ENCODE measurements around the gene STAU1.
"Not testable (repeated sequence)": the region's sequence is repeated elsewhere in the genome, so short reads cannot be mapped to it uniquely, and the experiment has no call there.

STAU1 gene

GRCh38 chr20:49225896-49226295 is 37.8 kb upstream of the STAU1 start:
- no peak overlapping the region for H3K4me3 ChIP-seq (ENCODE audit: low read depth in 1 of 2, low read length in 1 of 2)
- H3K4me1 ChIP-seq (ENCODE audit: control insufficient read depth in 1 of 2, insufficient read depth in 1 of 2, low read depth in 1 of 2, low read length in 1 of 2): peaks cover 6 to 8% of the 10 kb centered on the region in 2 experiments
- no peak overlapping the region for H3K27ac ChIP-seq
- peaks cover 79% of the 10 kb centered on the region for H3K36me3 ChIP-seq
- no peak for TF ChIP-seq CTCF (IDR thresholded peaks at IDR 0.05)
- H3K27me3 ChIP-seq: no peaks in the 10 kb centered on the region
- no peaks in the 10 kb centered on the region for H3K9me3 ChIP-seq

DNA sequence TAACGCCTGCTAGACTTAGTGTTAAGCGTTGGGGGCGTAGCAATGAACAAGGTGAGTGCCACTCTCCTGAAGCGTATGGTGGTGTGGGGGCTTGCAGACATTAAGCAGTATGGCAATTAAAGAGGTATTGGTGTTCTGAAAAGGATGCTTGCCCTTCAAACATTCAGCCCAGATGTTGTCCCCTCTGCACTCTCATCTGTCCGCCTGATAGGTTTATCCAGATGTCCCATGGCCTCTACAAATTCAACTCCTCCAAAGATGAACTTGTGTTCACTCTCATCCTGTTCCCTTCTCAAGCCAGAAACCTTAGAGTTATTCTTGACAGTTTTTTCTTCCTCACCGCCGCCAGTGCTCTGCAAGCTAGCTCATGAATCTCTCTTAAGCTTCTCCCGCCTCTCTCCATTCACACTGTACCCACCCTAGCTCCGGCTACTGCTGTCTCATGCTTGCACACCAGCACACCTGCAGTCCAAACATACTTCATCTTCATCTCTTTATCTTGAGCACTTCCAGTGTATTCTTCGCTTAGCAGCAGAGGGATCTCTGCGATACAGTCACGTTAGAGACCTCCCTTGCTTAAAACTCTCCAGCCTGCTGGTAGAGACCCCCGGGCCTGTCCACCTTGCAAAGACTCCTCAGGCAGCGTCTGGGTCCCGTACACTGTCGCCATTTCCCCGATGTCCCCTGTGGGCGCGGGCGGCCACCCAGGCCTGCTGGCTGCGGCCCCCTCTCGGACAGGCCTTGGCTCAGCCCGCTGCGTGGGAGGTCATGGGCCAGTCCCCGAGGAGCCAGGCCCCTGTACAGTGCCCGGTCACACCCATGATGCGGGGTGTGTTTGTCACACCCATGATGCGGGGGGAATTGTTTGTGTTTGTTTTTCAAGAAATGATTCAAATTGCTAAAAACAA is 32.0 kb upstream of the STAU1 start:
- Histone ChIP-seq H3K36me3 (peaks cover 34% of the 10 kb centered on the region), H3K4me1 (ENCODE audit: control insufficient read depth in 1 of 2, insufficient read depth in 1 of 2, low read depth in 1 of 2, low read length in 1 of 2) (peaks cover 21 to 22% of the 10 kb centered on the region in 2 experiments), H3K27me3 (no peaks in the 10 kb centered on the region), H3K4me3 (ENCODE audit: low read depth in 1 of 2, low read length in 1 of 2) (peak overlapping the region; percentile 69 to 76), H3K9me3 (no peaks in the 10 kb centered on the region), H3K27ac (peak overlapping the region; percentile 90)
- no peak for TF ChIP-seq CTCF (IDR thresholded peaks at IDR 0.05)

DNA sequence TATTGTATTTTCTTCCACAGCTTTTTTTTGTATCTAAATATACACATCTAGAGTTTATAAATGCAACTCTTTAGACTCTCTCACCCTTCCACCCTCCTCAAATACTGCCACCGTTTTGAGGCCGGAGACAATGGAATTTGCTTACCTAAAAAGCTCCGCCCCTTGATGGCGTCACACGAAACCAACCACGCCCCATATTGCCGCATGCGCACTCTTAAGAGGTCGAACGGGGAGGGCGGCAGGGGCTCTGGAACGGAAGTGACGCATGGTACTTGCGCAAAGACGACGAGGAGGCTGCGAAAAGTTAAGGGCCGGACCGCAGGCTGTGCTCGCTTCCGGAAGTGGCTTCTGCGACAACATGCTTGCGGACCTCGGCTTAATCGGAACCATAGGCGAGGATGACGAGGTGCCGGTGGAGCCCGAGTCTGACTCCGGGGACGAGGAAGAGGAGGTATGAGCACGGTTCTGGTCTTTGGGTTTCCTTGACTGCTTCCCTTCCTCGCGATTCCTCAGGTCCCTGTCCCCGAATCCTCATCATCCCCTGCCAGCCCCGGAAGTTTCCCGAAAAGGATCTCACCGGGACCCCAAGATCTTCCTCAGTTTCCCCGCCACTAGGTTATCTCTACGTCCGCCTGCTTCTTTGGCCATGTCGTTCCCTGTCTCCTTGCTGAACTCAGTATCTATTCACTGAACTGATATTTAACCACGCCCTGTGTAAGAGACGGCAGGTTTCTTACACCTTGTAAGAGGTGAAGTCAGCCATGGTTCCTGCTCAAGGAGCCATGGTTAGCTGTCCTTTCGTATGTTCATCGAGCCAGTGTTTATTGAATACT is 31.2 kb upstream of the STAU1 start, which contains the start of gene DDX27:
Gene DDX27, plus strand, starts transcription at position 326 of the 833 bp plus-strand sequence. Its CDS starts 33 bp downstream, at position 359.
- Histone ChIP-seq H3K9me3 (no peaks in the 10 kb centered on the region), H3K27me3 (no peaks in the 10 kb centered on the region), H3K36me3 (peaks cover 25% of the 10 kb centered on the region), H3K4me3 (ENCODE audit: low read depth in 1 of 2, low read length in 1 of 2) (peak within 1 kb of the TSS; percentile 69 to 76), H3K27ac (peak within 1 kb of the TSS; percentile 90), H3K4me1 (ENCODE audit: control insufficient read depth in 1 of 2, insufficient read depth in 1 of 2, low read depth in 1 of 2, low read length in 1 of 2) (peaks cover 21 to 22% of the 10 kb centered on the region in 2 experiments)
- TF ChIP-seq CTCF (IDR thresholded peaks at IDR 0.05): peak; percentile 58

- H3K4me1 ChIP-seq (ENCODE audit: control insufficient read depth in 1 of 2, insufficient read depth in 1 of 2, low read depth in 1 of 2, low read length in 1 of 2): peaks cover 21 to 22% of the 10 kb centered on the region in 2 experiments
- H3K27me3 ChIP-seq, H3K9me3 ChIP-seq: not testable (repeated sequence)
- peak overlapping the region in 1 of 2 experiments; percentile 76 for H3K4me3 ChIP-seq (ENCODE audit: low read depth in 1 of 2, low read length in 1 of 2)
- peak overlapping the region; percentile 90 for H3K27ac ChIP-seq
- peaks cover 19% of the 10 kb centered on the region for H3K36me3 ChIP-seq
These were observed 30.6 kb upstream of the STAU1 start for GRCh38 chr20:49218739-49219090.

DNA sequence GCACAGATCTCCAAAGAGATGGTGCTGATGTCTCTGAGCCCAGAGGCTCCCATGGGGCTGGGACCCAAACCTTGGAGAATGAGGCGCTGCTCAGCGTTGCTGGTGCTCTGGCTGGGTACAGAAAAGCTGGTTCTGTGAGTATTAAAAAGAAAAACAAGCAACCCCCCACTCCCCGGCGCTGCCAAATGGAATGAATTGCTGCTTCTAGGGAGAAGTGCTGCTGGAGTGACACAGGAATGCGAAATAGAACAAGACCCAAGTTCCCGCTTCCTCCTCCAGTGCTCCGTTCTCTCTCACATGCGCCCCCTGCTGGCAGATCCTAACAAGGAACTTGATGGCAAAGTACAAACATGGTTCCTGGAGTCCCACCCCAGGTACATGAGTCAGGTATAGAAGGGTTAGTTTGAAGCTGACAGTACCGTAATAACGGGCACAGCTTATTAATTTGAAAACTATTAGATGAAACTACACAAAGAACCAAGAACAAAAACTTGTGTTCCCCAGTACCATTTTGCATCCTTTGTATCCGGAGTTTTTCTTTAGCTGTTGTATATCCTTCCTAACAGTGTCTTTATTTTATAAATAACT is 29.0 kb upstream of the STAU1 start:
- Histone ChIP-seq H3K36me3 (peaks cover 4% of the 10 kb centered on the region), H3K4me1 (ENCODE audit: control insufficient read depth in 1 of 2, insufficient read depth in 1 of 2, low read depth in 1 of 2, low read length in 1 of 2) (peaks cover 21 to 22% of the 10 kb centered on the region in 2 experiments), H3K9me3 (no peaks in the 10 kb centered on the region), H3K27ac (peak overlapping the region; percentile 59), H3K4me3 (ENCODE audit: low read depth in 1 of 2, low read length in 1 of 2) (peak overlapping the region; percentile 35 to 38), H3K27me3 (no peaks in the 10 kb centered on the region)
- TF ChIP-seq CTCF (IDR thresholded peaks at IDR 0.05): peak; percentile 83

Data from neutrophil (primary cell).